Parathyroid adenoma (tissue), 2 donors: ENCODE results near the gene C7orf57.

Experiments used
- H2AFZ ChIP-seq: fragments of 300-600 bp; sonication (generic); one replicate; pipeline ENCODE4 v1.7.0; 2017; ENCODE audit warnings: antibody characterized with exemption, mild to moderate bottlenecking
- H3K27ac ChIP-seq: fragments of 300-600 bp; sonication (generic); one replicate; pipeline ENCODE4 v1.7.0; 2017
- H3K27me3 ChIP-seq: fragments of 300-600 bp; sonication (generic); one replicate; pipeline ENCODE4 v1.7.0; 2017; ENCODE audit warnings: low read length; ENCODE audit not compliant: control insufficient read depth, insufficient read depth
- H3K36me3 ChIP-seq: fragments of 300-600 bp; sonication (generic); one replicate; pipeline ENCODE4 v1.7.0; 2017; ENCODE audit warnings: low read length; ENCODE audit not compliant: control insufficient read depth, insufficient read depth
- H3K4me1 ChIP-seq: fragments of 300-600 bp; sonication (generic); one replicate; pipeline ENCODE4 v1.7.0; 2017; ENCODE audit warnings: control low read depth
- H3K4me2 ChIP-seq: fragments of 300-600 bp; sonication (generic); one replicate; pipeline ENCODE4 v1.7.0; 2017; ENCODE audit warnings: low read length
- H3K4me3 ChIP-seq: fragments of 300-600 bp; sonication (generic); one replicate; pipeline ENCODE4 v1.7.0; 2017; ENCODE audit warnings: low read depth, low read length
- H3K79me2 ChIP-seq: fragments of 300-600 bp; sonication (generic); one replicate; pipeline ENCODE4 v1.7.0; 2017; ENCODE audit warnings: control low read depth
- H3K9ac ChIP-seq: fragments of 300-600 bp; sonication (generic); one replicate; pipeline ENCODE4 v1.7.0; 2017; ENCODE audit warnings: mild to moderate bottlenecking
- H3K9me3 ChIP-seq: fragments of 300-600 bp; sonication (generic); one replicate; pipeline ENCODE4 v1.7.0; 2017; ENCODE audit warnings: low read length; ENCODE audit not compliant: control insufficient read depth
- TF ChIP-seq, protein P1 (sequence below): fragments of 300-600 bp; sonication (generic); IDR thresholded peaks from one replicate; pipeline ENCODE4 v1.7.0; 2017; ENCODE audit warnings: antibody characterized with exemption, mild to moderate bottlenecking
- donor health status: primary hyperparathyroidism.

C7orf57 gene

DNA sequence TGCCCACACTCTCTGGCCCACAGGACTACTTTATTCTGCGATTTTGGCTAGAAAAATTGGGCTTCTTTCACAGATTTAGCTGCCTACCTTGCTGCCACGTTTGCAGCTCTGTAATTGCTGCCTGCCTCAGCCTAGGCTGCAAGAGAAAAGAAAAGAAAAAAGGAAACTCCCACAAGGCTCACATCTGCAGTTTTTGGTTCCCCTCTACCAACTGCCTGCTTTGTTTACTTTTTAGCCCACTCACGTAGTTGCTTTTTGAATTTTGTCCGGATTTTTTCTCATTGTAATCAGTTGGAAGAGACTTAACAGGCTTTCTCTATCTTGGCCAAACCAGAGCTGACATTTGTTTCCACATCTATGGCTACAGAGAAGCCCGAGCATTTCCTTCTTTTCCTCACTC, 30.7 kb upstream of the C7orf57 start:
- TF ChIP-seq, protein P1, sequence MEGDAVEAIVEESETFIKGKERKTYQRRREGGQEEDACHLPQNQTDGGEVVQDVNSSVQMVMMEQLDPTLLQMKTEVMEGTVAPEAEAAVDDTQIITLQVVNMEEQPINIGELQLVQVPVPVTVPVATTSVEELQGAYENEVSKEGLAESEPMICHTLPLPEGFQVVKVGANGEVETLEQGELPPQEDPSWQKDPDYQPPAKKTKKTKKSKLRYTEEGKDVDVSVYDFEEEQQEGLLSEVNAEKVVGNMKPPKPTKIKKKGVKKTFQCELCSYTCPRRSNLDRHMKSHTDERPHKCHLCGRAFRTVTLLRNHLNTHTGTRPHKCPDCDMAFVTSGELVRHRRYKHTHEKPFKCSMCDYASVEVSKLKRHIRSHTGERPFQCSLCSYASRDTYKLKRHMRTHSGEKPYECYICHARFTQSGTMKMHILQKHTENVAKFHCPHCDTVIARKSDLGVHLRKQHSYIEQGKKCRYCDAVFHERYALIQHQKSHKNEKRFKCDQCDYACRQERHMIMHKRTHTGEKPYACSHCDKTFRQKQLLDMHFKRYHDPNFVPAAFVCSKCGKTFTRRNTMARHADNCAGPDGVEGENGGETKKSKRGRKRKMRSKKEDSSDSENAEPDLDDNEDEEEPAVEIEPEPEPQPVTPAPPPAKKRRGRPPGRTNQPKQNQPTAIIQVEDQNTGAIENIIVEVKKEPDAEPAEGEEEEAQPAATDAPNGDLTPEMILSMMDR: no peak
- H3K4me2 ChIP-seq: no peak overlapping the region
- H2AFZ ChIP-seq: no peak overlapping the region
- no peaks in the 10 kb centered on the region for H3K79me2 ChIP-seq
- H3K27ac ChIP-seq: no peak overlapping the region
- no peaks in the 10 kb centered on the region for H3K36me3 ChIP-seq
- H3K4me3 ChIP-seq: no peak overlapping the region
- no peaks in the 10 kb centered on the region for H3K4me1 ChIP-seq
- no peaks in the 10 kb centered on the region for H3K9me3 ChIP-seq
- no peak overlapping the region for H3K9ac ChIP-seq
- no peaks in the 10 kb centered on the region for H3K27me3 ChIP-seq

DNA sequence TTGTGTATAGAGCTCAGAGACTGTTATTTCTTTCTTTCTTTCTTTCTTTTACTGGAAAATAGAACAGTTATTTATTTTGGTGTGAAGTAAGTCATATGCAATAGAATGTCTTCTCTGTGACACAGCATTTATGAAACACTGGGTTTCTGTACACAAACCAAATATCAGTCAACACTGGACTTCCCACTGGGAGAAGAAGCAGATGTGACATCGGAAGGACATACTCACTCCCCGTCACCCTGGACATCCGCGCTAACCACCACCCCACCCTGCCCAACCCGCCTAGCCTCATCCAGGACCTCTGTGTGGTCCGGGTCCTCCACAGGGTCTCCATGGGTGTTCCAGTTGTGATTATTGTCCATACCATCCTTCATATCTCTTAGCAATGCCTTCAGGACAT, 28.5 kb upstream of the C7orf57 start:
- Histone ChIP-seq H3K27me3 (no peaks in the 10 kb centered on the region), H3K79me2 (no peaks in the 10 kb centered on the region), H3K4me3 (no peak overlapping the region), H3K4me2 (no peak overlapping the region), H3K9ac (no peak overlapping the region), H3K9me3 (no peaks in the 10 kb centered on the region), H3K36me3 (no peaks in the 10 kb centered on the region), H2AFZ (no peak overlapping the region), H3K27ac (no peak overlapping the region), H3K4me1 (no peaks in the 10 kb centered on the region)
- TF ChIP-seq, protein P1: no peak

DNA sequence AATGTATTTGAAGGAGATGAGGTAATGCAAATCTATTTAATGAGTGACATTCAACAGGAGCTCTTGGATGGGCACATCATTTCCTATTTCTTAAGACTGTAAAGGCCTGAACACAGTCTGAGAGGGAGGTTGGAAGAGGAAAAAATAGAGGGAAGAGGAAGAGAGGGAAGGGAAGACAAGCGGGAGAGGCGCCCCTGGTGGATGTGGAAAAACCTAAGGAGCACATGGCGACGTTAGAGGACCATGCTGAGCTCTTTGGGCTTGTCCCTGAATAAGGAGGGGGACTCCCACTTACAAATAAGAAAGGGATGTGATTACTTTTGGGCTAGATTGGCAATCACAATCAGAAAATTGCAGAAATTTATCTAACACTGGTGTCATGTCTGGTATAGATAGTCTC, 26.1 kb upstream of the C7orf57 start:
- TF ChIP-seq, protein P1: no peak
- Histone ChIP-seq H3K9me3 (no peaks in the 10 kb centered on the region), H3K79me2 (no peaks in the 10 kb centered on the region), H2AFZ (no peak overlapping the region), H3K4me1 (no peaks in the 10 kb centered on the region), H3K36me3 (no peaks in the 10 kb centered on the region), H3K9ac (no peak overlapping the region), H3K27ac (no peak overlapping the region), H3K4me3 (no peak overlapping the region), H3K27me3 (no peaks in the 10 kb centered on the region), H3K4me2 (no peak overlapping the region)

DNA sequence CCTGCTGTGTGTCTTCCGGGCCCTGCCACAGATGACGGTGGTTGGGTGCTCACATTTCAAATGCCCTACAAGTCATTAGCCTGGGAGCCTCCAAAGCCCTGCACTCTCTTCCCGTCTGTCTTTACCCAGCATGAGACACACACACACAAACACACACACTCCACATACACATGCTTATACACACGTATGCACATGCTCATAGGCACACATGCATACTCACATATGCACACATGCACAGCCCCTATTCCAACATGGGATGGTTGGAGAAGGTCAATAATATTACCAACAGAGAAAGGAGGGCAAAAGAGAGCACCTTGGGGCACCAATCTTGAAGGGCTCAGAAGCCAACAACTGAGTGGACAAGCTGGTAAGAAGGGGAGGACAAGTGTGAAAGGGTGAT, 25.4 kb upstream of the C7orf57 start:
- Histone ChIP-seq H3K27ac (no peak overlapping the region), H3K4me1 (no peaks in the 10 kb centered on the region), H3K9me3 (no peaks in the 10 kb centered on the region), H3K9ac (no peak overlapping the region), H3K4me2 (no peak overlapping the region), H2AFZ (no peak overlapping the region), H3K79me2 (no peaks in the 10 kb centered on the region), H3K4me3 (no peak overlapping the region), H3K36me3 (no peaks in the 10 kb centered on the region), H3K27me3 (no peaks in the 10 kb centered on the region)
- TF ChIP-seq, protein P1: no peak

DNA sequence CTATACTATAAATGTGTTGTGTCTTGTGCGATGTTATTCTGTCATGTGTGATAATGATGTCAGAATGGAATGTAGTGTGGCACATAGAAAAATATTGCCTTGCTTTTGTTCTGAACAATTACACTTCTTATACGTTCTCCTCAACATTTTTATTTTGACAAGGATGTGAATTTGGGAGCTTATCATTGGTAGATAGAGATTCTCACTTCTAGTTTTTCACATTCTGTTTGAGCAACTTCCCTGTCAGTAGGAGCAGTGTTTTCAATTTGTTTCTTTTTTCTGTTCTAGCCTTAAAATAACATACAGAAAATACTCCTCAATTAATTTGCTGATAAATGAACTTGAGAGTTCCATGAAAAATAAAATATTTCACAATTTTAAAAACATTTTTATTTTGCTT, 24.0 kb upstream of the C7orf57 start:
- no peaks in the 10 kb centered on the region for H3K9me3 ChIP-seq
- H3K27me3 ChIP-seq: no peaks in the 10 kb centered on the region
- no peak overlapping the region for H3K27ac ChIP-seq
- no peak overlapping the region for H3K4me2 ChIP-seq
- no peaks in the 10 kb centered on the region for H3K36me3 ChIP-seq
- TF ChIP-seq, protein P1: no peak
- no peak overlapping the region for H3K4me3 ChIP-seq
- H3K4me1 ChIP-seq: no peaks in the 10 kb centered on the region
- H3K9ac ChIP-seq: no peak overlapping the region
- no peak overlapping the region for H2AFZ ChIP-seq
- H3K79me2 ChIP-seq: no peaks in the 10 kb centered on the region
